Heart left ventricle (tissue), 13 donors: ENCODE measurements around the gene FCER1G.

Experiments used
- CTCF ChIP-seq, 12 donors: fragments of 200-600 bp; sonication (generic) in 4 of 12; IDR thresholded peaks; one replicate each; pipeline versions ENCODE4 v1.5.0 to v1.8.0; 2018 to 2022; ENCODE audit warnings: antibody characterized with exemption in 12 of 12, mild to moderate bottlenecking in 5 of 12
- POLR2A ChIP-seq, 2 donors: fragments of 450-650 bp; IDR thresholded peaks; one replicate each; pipeline ENCODE4 v1.6.1; 2017; ENCODE audit warnings: antibody characterized with exemption in 2 of 2, mild to moderate bottlenecking in 2 of 2, moderate library complexity in 2 of 2
- donor health status: ischemic (EF 13 %, LVEDD 7.1; RV severe dilation, severe dysfunction).
- donor health status: DM: no; HTN: yes; CAD: no.
- donor health status: DM: no; HTN: no; CAD: no.
- donor health status: ischemic (EF 25% LVEDD 6.9; RV normal size, moderate dysfunction).
- donor health status: ischemic (EF 25% LVEDD 5.7; RV mildly dilated, moderate dysfunction).
- donor health status: ischemic (EF 35%, LVEDD 5.7; RV mildly dilated, moderate dysfunction).
- donor health status: nonischemic (EF 11% LVEDD 7.7; RV severe dilation, severe dysfunction).
- donor health status: DM: yes; HTN: yes; CAD: no.
- donor health status: PGD.
- donor health status: ischemic (EF 29% LVEDD 5.4; RV normal size, mild dysfunction).
- donor health status: nonischemic (EF 23%, LVEDD 6.1; RV moderate dilation, normal function).

DNA sequence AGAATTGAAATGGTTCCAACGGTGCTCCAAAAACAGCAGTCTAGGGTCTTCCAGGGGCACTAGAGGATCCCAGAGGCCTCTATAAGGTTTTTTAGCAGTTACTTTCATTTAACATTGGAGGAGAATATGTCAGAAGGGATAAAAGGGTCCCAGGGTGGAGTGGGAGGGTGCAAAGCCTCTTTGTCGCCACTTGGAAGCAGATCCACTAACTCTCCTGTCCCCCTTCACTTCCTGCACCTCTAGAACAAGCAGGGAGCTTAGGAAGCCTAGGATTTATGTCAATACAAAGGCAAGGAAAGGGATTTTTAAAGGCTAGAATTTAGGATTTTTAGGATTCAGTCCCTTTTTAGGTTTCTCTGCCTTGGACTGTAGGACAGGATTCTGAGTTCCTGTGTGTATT, 51.7 kb downstream of the FCER1G start:
- TF ChIP-seq CTCF (IDR thresholded peaks at IDR 0.05), result no peak
- no peak for TF ChIP-seq POLR2A (IDR thresholded peaks at IDR 0.05)
